PC-3 (cell line): ENCODE results near the gene BCAS1. TPM values are rescaled to one million over a fixed set of nuclear protein-coding genes. Genes with fewer than 3 reads are reported as not detected.

Source experiments
- ATAC-seq: fragments of 200-7000 bp; cut with Tn5 transposase; 2 replicates; pipeline ENCODE4 v1.9.1; 2020; ENCODE audit warnings: mild to moderate bottlenecking, moderate library complexity
- BruUV-seq: library from RNA; stranded (reverse); fragments of 400-500 nt; replicated peaks from 2 replicates; lab custom pipeline; 2021; lab: Mats Ljungman, UMichigan
- CTCF ChIA-PET: fragments of 300-600 bp; sonication (Branson Sonifier 250); formaldehyde crosslinking; loops from one replicate; lab custom pipeline; 2022; ENCODE audit warnings: antibody characterized with exemption; lab: Charles Lee
- POLR2A ChIA-PET: fragments of 300-600 bp; sonication (Branson Sonifier 250); formaldehyde crosslinking; loops from one replicate; lab custom pipeline; 2022; ENCODE audit warnings: antibody characterized with exemption; ENCODE audit not compliant: unreplicated experiment; lab: Charles Lee
- DNase-seq: peaks from one replicate; pipeline ENCODE4 v3.0.0-alpha.2; 2015
- H2AFZ ChIP-seq: fragments of 300-600 bp; sonication (generic); 2 replicates; pipeline ENCODE4 v1.6.0; 2016; ENCODE audit warnings: antibody characterized with exemption, low read length
- H3F3A ChIP-seq: fragments of 300-600 bp; sonication (generic); one replicate; pipeline ENCODE4 v1.6.0; 2017; ENCODE audit warnings: antibody characterized with exemption, low read length, control low read depth, mild to moderate bottlenecking; ENCODE audit not compliant: unreplicated experiment
- H3K27ac ChIP-seq: fragments of 300-600 bp; sonication (generic); 2 replicates; pipeline ENCODE4 v1.5.1; 2016; ENCODE audit warnings: mild to moderate bottlenecking, low read length
- H3K27me3 ChIP-seq: fragments of 300-600 bp; sonication (generic); 2 replicates; pipeline ENCODE4 v1.6.1; 2016; ENCODE audit warnings: low read length, mixed read lengths
- H3K36me3 ChIP-seq: fragments of 300-600 bp; sonication (generic); 2 replicates; pipeline ENCODE4 v1.6.1; 2016; ENCODE audit warnings: low read depth, mixed run types, low read length, mixed read lengths
- H3K4me1 ChIP-seq: fragments of 300-600 bp; sonication (generic); 2 replicates; pipeline ENCODE4 v1.5.1; 2016; ENCODE audit warnings: low read length; ENCODE audit not compliant: insufficient read depth
- H3K4me2 ChIP-seq: fragments of 300-600 bp; sonication (generic); 2 replicates; pipeline ENCODE4 v1.6.0; 2016; ENCODE audit warnings: low read length
- H3K4me3 ChIP-seq: fragments of 300-600 bp; sonication (generic); 2 replicates; pipeline ENCODE4 v1.5.1; 2016; ENCODE audit warnings: mild to moderate bottlenecking, low read length, mixed read lengths
- H3K79me2 ChIP-seq: fragments of 300-600 bp; sonication (generic); 2 replicates; pipeline ENCODE4 v1.6.1; 2017; ENCODE audit warnings: low read length, mixed read lengths
- H3K9ac ChIP-seq: fragments of 300-600 bp; sonication (generic); 2 replicates; pipeline ENCODE4 v1.6.0; 2016; ENCODE audit warnings: mild to moderate bottlenecking, low read length
- H3K9me2 ChIP-seq: fragments of 300-600 bp; sonication (generic); replicated peaks from 2 replicates; pipeline ENCODE4 v1.6.1; 2016; ENCODE audit warnings: mixed run types, low read length, mixed read lengths
- H3K9me3 ChIP-seq: fragments of 300-600 bp; sonication (generic); 2 replicates; pipeline ENCODE4 v1.6.1; 2016; ENCODE audit warnings: low read length, mixed read lengths
- H4K20me1 ChIP-seq: fragments of 300-600 bp; sonication (generic); 2 replicates; pipeline ENCODE4 v1.6.1; 2016; ENCODE audit warnings: low read length, mixed read lengths
- CTCF ChIP-seq: fragments of 300-600 bp; sonication (generic); conservative IDR thresholded peaks from 2 replicates; pipeline ENCODE4 v1.5.1; 2017; ENCODE audit warnings: antibody characterized with exemption, low read depth, mild to moderate bottlenecking, low read length
- EZH2 ChIP-seq: fragments of 300-600 bp; sonication (generic); IDR thresholded peaks from one replicate; pipeline ENCODE4 v1.6.1; 2017; ENCODE audit warnings: antibody characterized with exemption, mild to moderate bottlenecking, low read length; ENCODE audit not compliant: unreplicated experiment
- EZH2phosphoT487 ChIP-seq: fragments of 300-600 bp; sonication (generic); IDR thresholded peaks from 2 replicates; pipeline ENCODE4 v1.6.1; 2018; ENCODE audit warnings: mild to moderate bottlenecking, antibody characterized with exemption, low read length, borderline replicate concordance
- intact Hi-C: fragments of 100-400 bp; cut with micrococcal nuclease; formaldehyde crosslinking; loops from 2 replicates; pipeline ENCODE4 v1.9.0; 2023
- total RNA-seq: library from RNA; depleted of rRNA; stranded (reverse); fragments of >200 nt; gene quantifications from 2 replicates; pipeline ENCODE4 v1.2.3, GENCODE V29; 2014

The BCAS1 gene
- total RNA-seq, 1 experiment from 2014 or later = 0.18 TPM

DNA sequence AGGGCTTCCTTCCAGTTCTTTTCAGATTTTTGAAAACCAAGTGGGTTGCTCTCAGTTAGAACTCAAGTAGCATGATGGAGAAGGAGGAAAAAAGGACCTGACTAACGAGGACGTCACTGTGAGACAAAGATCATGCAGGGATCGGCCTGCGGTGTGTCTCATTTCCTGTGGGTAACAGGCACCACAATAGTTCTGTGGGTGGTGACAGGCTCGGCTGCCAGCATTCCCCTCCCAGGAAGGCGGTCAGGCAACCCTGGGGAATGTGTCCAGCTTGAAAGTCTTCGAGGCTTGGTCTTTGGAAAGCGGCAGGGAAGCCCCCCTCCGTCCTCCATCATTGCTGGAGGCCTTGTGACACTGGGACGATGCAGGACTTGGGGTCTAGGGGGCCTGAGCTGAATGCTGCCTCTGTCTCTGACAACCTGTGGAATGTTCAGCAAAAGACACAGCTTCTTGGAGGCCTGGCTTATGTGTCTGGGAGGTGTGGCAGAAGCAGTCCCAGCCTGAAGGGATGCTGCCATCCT, 121.0 kb downstream of the BCAS1 start:
- peak; percentile 99 for ATAC-seq
- Histone ChIP-seq H3K4me1 (peaks cover 18% of the 10 kb centered on the region), H3K27me3 (no peaks in the 10 kb centered on the region), H3K9ac (peak overlapping the region; percentile 13; the same call in 1 of the 2 replicates), H3K9me3 (peaks cover 6% of the 10 kb centered on the region; the same call in 1 of the 2 replicates), H3K4me2 (peak overlapping the region; percentile 47), H4K20me1 (no peaks in the 10 kb centered on the region), H2AFZ (peak overlapping the region; percentile 54), H3K36me3 (no peaks in the 10 kb centered on the region), H3K4me3 (no peak overlapping the region; the same call in 1 of the 2 replicates), H3K79me2 (no peaks in the 10 kb centered on the region), H3K9me2 (no peaks in the 10 kb centered on the region), H3K27ac (peak overlapping the region; percentile 60), H3F3A (no peaks in the 10 kb centered on the region)
- DNase-seq = peak; percentile 98
- no TSS peak for BruUV-seq
- CTCF ChIA-PET = interaction anchor here (0.8 kb wide), 1 partner anchor 251 kb away, joined by 4 read pairs; no protein-coding TSS in a partner anchor
- TF ChIP-seq EZH2phosphoT487 (no peak), CTCF (no peak), EZH2 (no peak)
- POLR2A ChIA-PET = no interaction called here
- intact Hi-C loops = loop anchor here (2.0 to 5.0 kb wide), 2 partner anchors 113 to 258 kb away; partner anchors contain the start of gene PFDN4

DNA sequence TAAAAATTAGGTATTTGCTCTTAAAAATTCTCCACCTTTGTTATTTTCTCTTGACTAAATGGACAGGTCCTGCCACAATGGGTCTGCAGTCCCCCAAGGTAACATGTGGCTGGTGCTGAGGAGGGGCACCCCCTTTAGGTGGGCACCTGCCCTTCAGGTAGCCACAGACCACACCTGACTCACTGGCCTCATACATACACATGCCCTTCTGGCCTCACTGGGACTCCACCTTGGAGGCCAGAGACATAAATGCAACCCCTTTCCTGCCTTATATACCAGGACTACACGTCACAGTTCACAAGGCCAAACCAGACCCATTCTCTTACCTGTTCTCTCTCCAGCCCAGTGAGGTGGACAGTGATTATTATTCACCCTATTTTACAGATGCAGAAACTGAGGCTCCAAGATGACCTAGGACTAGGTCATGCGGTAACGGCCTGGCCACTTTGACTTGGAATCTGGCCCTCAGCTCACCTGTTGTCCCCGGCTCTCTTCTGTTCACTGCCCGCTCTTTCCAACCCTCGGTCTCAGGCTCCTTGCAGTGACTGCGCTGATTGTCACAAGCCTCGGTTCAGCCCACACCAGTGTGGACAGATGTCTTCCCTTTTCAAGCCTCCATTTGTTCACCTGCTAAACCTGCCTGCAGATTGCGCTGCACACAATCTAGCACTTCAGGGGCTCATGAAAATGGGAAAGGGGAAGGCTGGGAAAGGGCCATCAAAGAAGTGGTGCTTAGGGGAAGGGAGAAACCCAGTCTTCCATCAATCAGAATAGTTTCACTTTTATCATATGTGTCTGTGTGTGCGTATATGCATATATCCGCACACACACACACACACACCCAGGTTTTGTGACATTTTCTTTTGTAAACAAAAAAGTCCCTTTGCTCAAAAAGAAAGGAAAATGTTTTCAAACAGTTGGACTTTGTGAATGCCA, 121.7 kb downstream of the BCAS1 start:
- peaks cover 18% of the 10 kb centered on the region for H3K4me1 ChIP-seq
- TF ChIP-seq EZH2phosphoT487 (no peak), CTCF (no peak), EZH2 (no peak)
- CTCF ChIA-PET = no interaction called here
- H3K4me3 ChIP-seq = peak overlapping the region; percentile 1; the same call in 1 of the 2 replicates
- peak overlapping the region; percentile 54; the same call in 1 of the 2 replicates for H2AFZ ChIP-seq
- peaks cover 6% of the 10 kb centered on the region; the same call in 1 of the 2 replicates for H3K9me3 ChIP-seq
- no TSS peak for BruUV-seq
- no peak; the same call in 1 of the 2 replicates for ATAC-seq
- H3K27ac ChIP-seq = peak overlapping the region; percentile 60
- H3K4me2 ChIP-seq = peak overlapping the region; percentile 47
- H4K20me1 ChIP-seq = no peaks in the 10 kb centered on the region
- no peaks in the 10 kb centered on the region for H3K79me2 ChIP-seq
- POLR2A ChIA-PET = no interaction called here
- no peaks in the 10 kb centered on the region for H3K36me3 ChIP-seq
- H3K27me3 ChIP-seq = no peaks in the 10 kb centered on the region
- no peak for DNase-seq
- H3F3A ChIP-seq = no peaks in the 10 kb centered on the region
- intact Hi-C loops = loop anchor here (2.0 to 5.0 kb wide), 2 partner anchors 114 to 259 kb away; partner anchors contain the start of gene PFDN4
- no peaks in the 10 kb centered on the region for H3K9me2 ChIP-seq
- H3K9ac ChIP-seq = peak overlapping the region; percentile 20; the same call in 1 of the 2 replicates
